Mucosa of gallbladder (tissue), 1 donor: ENCODE results near the gene TNS3. TPM values are rescaled to one million over a fixed set of nuclear protein-coding genes. Genes with fewer than 3 reads are reported as not detected.
A peak's percentile ranks its signal among the peaks of the same experiment; 100 is the strongest.

Experiments
- DNase-seq: peaks from one replicate; pipeline ENCODE4 v3.0.0-alpha.2; 2020; ENCODE audit warnings: low spot score
- total RNA-seq: library from RNA; stranded (reverse); gene quantifications from one replicate; pipeline ENCODE4 v1.2.1, GENCODE V29; 2021
- donor health status: DM: no; HTN: no; CAD: no.

The TNS3 gene
- total RNA-seq, 1 donor from 2014 or later: 97.2 TPM

GRCh38 chr7:47330561-47331178, 251.2 kb downstream of the TNS3 start:
- DNase-seq: no peak

- DNase-seq: no peak
These were observed 251.9 kb downstream of the TNS3 start for GRCh38 chr7:47330026-47330425.

- no peak for DNase-seq
These were observed 252.5 kb downstream of the TNS3 start for GRCh38 chr7:47329320-47329926.

GRCh38 chr7:47328392-47329319, 253.3 kb downstream of the TNS3 start:
- DNase-seq: no peak

- peak; percentile 80 for DNase-seq
These were observed 254.1 kb downstream of the TNS3 start for GRCh38 chr7:47327698-47328391.

GRCh38 chr7:47327346-47327697, 254.6 kb downstream of the TNS3 start:
- DNase-seq: no peak

GRCh38 chr7:47326808-47327207, 255.1 kb downstream of the TNS3 start:
- DNase-seq: no peak

- DNase-seq: no peak
These were observed 255.7 kb downstream of the TNS3 start for GRCh38 chr7:47326220-47326619.

- no peak for DNase-seq
These were observed 256.6 kb downstream of the TNS3 start for GRCh38 chr7:47325337-47325736.

GRCh38 chr7:47323904-47324303, 258.0 kb downstream of the TNS3 start:
- no peak for DNase-seq

- no peak for DNase-seq
These were observed 259.2 kb downstream of the TNS3 start for GRCh38 chr7:47322731-47323130.

- DNase-seq: no peak
These were observed 261.6 kb downstream of the TNS3 start for GRCh38 chr7:47320296-47320695.

GRCh38 chr7:47318395-47319182, 263.3 kb downstream of the TNS3 start:
- no peak for DNase-seq

- DNase-seq: no peak
These were observed 264.4 kb downstream of the TNS3 start for GRCh38 chr7:47317487-47317886.

- no peak for DNase-seq
These were observed 266.9 kb downstream of the TNS3 start for GRCh38 chr7:47314728-47315607.

GRCh38 chr7:47314248-47314647, 267.7 kb downstream of the TNS3 start:
- DNase-seq: no peak

GRCh38 chr7:47313564-47313963, 268.3 kb downstream of the TNS3 start:
- DNase-seq: no peak

GRCh38 chr7:47311891-47312290, 270.0 kb downstream of the TNS3 start:
- no peak for DNase-seq

GRCh38 chr7:47310020-47310419, 271.9 kb downstream of the TNS3 start:
- no peak for DNase-seq

- no peak for DNase-seq
These were observed 273.1 kb downstream of the TNS3 start for GRCh38 chr7:47308808-47309207.
